K562 (cell line): ENCODE measurements around the gene KTI12. TPM values are rescaled to one million over a fixed set of nuclear protein-coding genes. Genes with fewer than 3 reads are reported as not detected.
A peak's percentile ranks its signal among the peaks of the same experiment; 100 is the strongest.

Experiments used
- DPF2 ChIP-seq: fragments of 450-650 bp; IDR thresholded peaks from 2 replicates; pipeline ENCODE4 v1.6.1; 2016
- EHMT2 ChIP-seq: fragments of 450-650 bp; IDR thresholded peaks from 2 replicates; pipeline ENCODE4 v1.6.1; 2018; ENCODE audit warnings: antibody characterized with exemption
- ELF4 ChIP-seq: fragments of 450-650 bp; formaldehyde crosslinking; IDR thresholded peaks from 2 replicates; pipeline ENCODE4 v1.4.0; 2022; ENCODE audit warnings: missing genetic modification characterization
- FOXP4 ChIP-seq: sonication (generic); formaldehyde crosslinking; IDR thresholded peaks from 2 replicates; pipeline ENCODE4 v1.8.0; 2022; ENCODE audit warnings: mild to moderate bottlenecking, missing genetic modification reagents, borderline replicate concordance
- HDGF ChIP-seq: fragments of 450-650 bp; IDR thresholded peaks from 2 replicates; pipeline ENCODE4 v1.6.1; 2016
- IFI16 ChIP-seq: fragments of 250-450 bp; sonication (Bioruptor Pico); IDR thresholded peaks from 2 replicates; pipeline ENCODE4 v2.1.2; 2022; ENCODE audit warnings: mild to moderate bottlenecking, inconsistent platforms
- MBD2 ChIP-seq: sonication (generic); IDR thresholded peaks from 2 replicates; pipeline ENCODE4 v1.6.1; 2016; ENCODE audit warnings: low read depth, borderline replicate concordance
- NR4A1 ChIP-seq, 2 experiments: fragments of 250-450 bp in 1 of 2; fragments of 450-650 bp in 1 of 2; sonication (Bioruptor Pico) in 1 of 2; IDR thresholded peaks; 2 replicates each; pipeline versions ENCODE4 v1.4.0 to v1.6.1; 2016 to 2020; ENCODE audit warnings: mild to moderate bottlenecking in 2 of 2, missing compliant biosample characterization in 1 of 2, missing genetic modification characterization in 1 of 2, moderate library complexity in 1 of 2
- RFX1 ChIP-seq: fragments of 450-650 bp; IDR thresholded peaks from 2 replicates; pipeline ENCODE4 v1.6.1; 2016; ENCODE audit warnings: mild to moderate bottlenecking, moderate library complexity
- TAL1 ChIP-seq: fragments of 450-650 bp; IDR thresholded peaks from 2 replicates; pipeline ENCODE4 v1.6.1; 2016; ENCODE audit warnings: mild to moderate bottlenecking
- XRCC4 ChIP-seq: IDR thresholded peaks from one replicate; pipeline ENCODE4 v1.6.1; 2011; ENCODE audit not compliant: insufficient read depth, insufficient read length; ENCODE audit errors: extremely low read depth
- XRCC5 ChIP-seq: fragments of 200-400 bp; formaldehyde crosslinking; IDR thresholded peaks from 2 replicates; pipeline ENCODE4 v1.6.1; 2017; ENCODE audit warnings: low read depth, mild to moderate bottlenecking, low read length
- ZMIZ1 ChIP-seq, 2 experiments: fragments of 150-350 bp in 1 of 2; IDR thresholded peaks; 2 replicates each; pipeline ENCODE4 v1.6.1; 2012 to 2016; ENCODE audit warnings: low read depth in 2 of 2, low read length in 2 of 2, mild to moderate bottlenecking in 1 of 2, moderate library complexity in 1 of 2
- ZNF277 ChIP-seq: fragments of 250-450 bp; sonication (Bioruptor Pico); IDR thresholded peaks from 2 replicates; pipeline ENCODE4 v1.8.0; 2022; ENCODE audit warnings: inconsistent platforms, mild to moderate bottlenecking, moderate library complexity, borderline replicate concordance
- ZNF398 ChIP-seq: fragments of 250-450 bp; sonication (Bioruptor Pico); IDR thresholded peaks from 2 replicates; pipeline ENCODE4 v1.8.0; 2021; ENCODE audit warnings: moderate library complexity, mild to moderate bottlenecking, inconsistent platforms
- ZNF695 ChIP-seq: fragments of 450-650 bp; formaldehyde crosslinking; IDR thresholded peaks from 2 replicates; pipeline ENCODE4 v1.4.0; 2020; ENCODE audit warnings: mild to moderate bottlenecking, moderate library complexity
- ZNF766 ChIP-seq: fragments of 200-800 bp; sonication (Bioruptor generic); conservative IDR thresholded peaks from 2 replicates; pipeline ENCODE4 v1.6.1; 2016; ENCODE audit warnings: missing genetic modification characterization, missing compliant biosample characterization
- polyA plus RNA-seq, 8 experiments: library from polyadenylated mRNA; depleted of rRNA in 4 of 8; stranded (reverse) in 5 of 8; unstranded in 3 of 8; fragments of >200 nt; fragmentation: Nextera tagmentation in 2 of 8; fragmentation: Illumina TruSeq in 1 of 8; extraction: Ambion mirVana in 2 of 8; extraction: Trizol in 1 of 8; gene quantifications; 2 replicates each; pipeline versions ENCODE4 v1.2.1 to v1.2.3, GENCODE V29; 2011 to 2014; ENCODE audit warnings: inconsistent platforms in 1 of 8, missing spikeins in 1 of 8
- total RNA-seq, 7 experiments: library from RNA; depleted of rRNA in 6 of 7; stranded (reverse); fragments of >200 nt in 6 of 7; fragmentation: Illumina TruSeq in 2 of 7; extraction: Trizol in 2 of 7; gene quantifications; 2 replicates each; pipeline versions ENCODE4 v1.2.1 to v1.2.3, GENCODE V29; 2011 to 2021; ENCODE audit warnings: low replicate concordance in 1 of 7

KTI12 gene
- total and polyA plus RNA-seq, 9 of the 15 experiments (the other 6 are each of a cell fraction or from before 2014, with no cell fraction given), result 3.1 to 22.8 (median 11.6) TPM

- TF ChIP-seq TAL1 (no peak), ZMIZ1 (IDR thresholded peaks at IDR 0.05; ENCODE audit: low read depth in 2 of 2, low read length in 2 of 2) (0 out of 4 replicates have a peak, but pooled peaks of 1 of the 2 experiments have one; percentile 33), RFX1 (peak; percentile 74), MBD2 (no peak), ELF4 (no peak), ZNF766 (CRISPR knock-in tag) (0 out of 2 replicates have a peak, but pooled peaks have one; percentile 30), ZNF398 (CRISPR knock-in tag) (no peak), HDGF (no peak), XRCC5 (0 out of 2 replicates have a peak, but pooled peaks have one; percentile 50), FOXP4 (CRISPR knock-in tag) (no peak), ZNF695 (CRISPR knock-in tag) (no peak), DPF2 (no peak), NR4A1 (CRISPR knock-in tag; IDR thresholded peaks at IDR 0.05) (no peak), NR4A1 (tag; IDR thresholded peaks at IDR 0.05) (no peak), IFI16 (CRISPR knock-in tag) (no peak), XRCC4 (no peak), ZNF277 (CRISPR knock-in tag) (no peak), EHMT2 (peak; percentile 95)
Observed at GRCh38 chr1:52002038-52002917, 31.3 kb downstream of the KTI12 start (continued).
